ENCODE measurements around the gene FAM107B. TPM values are rescaled to one million over a fixed set of nuclear protein-coding genes. Genes with fewer than 3 reads are reported as not detected.

Gene FAM107B
- total RNA-seq, 1 experiment from 2014 or later, result 61.6 TPM

- POLR2A ChIA-PET (ENCODE audit: low non-redundant PET), result no interaction called here
- intact Hi-C loops (cut with micrococcal nuclease; ENCODE audit: unreplicated experiment), result no loop called here
- CTCF ChIA-PET, result no interaction called here
- no peak for DNase-seq (ENCODE audit: low spot score)
- Histone ChIP-seq H3K9me3 (ENCODE audit: low read depth, low read length, poor library complexity, severe bottlenecking) (no peaks in the 10 kb centered on the region), H3K36me3 (ENCODE audit: insufficient read depth, low read length, poor library complexity, severe bottlenecking) (no peaks in the 10 kb centered on the region), H3K27ac (ENCODE audit: low read depth, low read length, poor library complexity, severe bottlenecking) (no peak overlapping the region), H3K27me3 (replicated peaks; ENCODE audit: insufficient read depth, low read depth, low read length, poor library complexity) (no peaks in the 10 kb centered on the region), H3K4me3 (ENCODE audit: low read depth, low read length, poor library complexity, severe bottlenecking) (no peak overlapping the region), H3K4me1 (ENCODE audit: insufficient read depth, low read length, poor library complexity, severe bottlenecking) (no peaks in the 10 kb centered on the region)
- BruUV-seq (replicated peaks), result no TSS peak
- TF ChIP-seq CTCF (conservative IDR thresholded peaks at IDR 0.05; ENCODE audit: low read depth, low read length), result no peak
- TF ChIP-seq EZH2 (IDR thresholded peaks at IDR 0.05; ENCODE audit: borderline replicate concordance, low read depth, low read length, poor library complexity, severe bottlenecking), result no peak
These were observed 49.8 kb downstream of the FAM107B start for GRCh38 chr10:14724931-14725330.

GRCh38 chr10:14723052-14723689 lies 51.5 kb downstream of the FAM107B start:
- TF ChIP-seq CTCF (conservative IDR thresholded peaks at IDR 0.05; ENCODE audit: low read depth, low read length) (no peak), EZH2 (IDR thresholded peaks at IDR 0.05; ENCODE audit: borderline replicate concordance, low read depth, low read length, poor library complexity, severe bottlenecking) (no peak)
- intact Hi-C loops (cut with micrococcal nuclease; ENCODE audit: unreplicated experiment), result no loop called here
- Histone ChIP-seq H3K36me3 (ENCODE audit: insufficient read depth, low read length, poor library complexity, severe bottlenecking) (no peaks in the 10 kb centered on the region), H3K4me1 (ENCODE audit: insufficient read depth, low read length, poor library complexity, severe bottlenecking) (no peaks in the 10 kb centered on the region), H3K9me3 (ENCODE audit: low read depth, low read length, poor library complexity, severe bottlenecking) (no peaks in the 10 kb centered on the region), H3K4me3 (ENCODE audit: low read depth, low read length, poor library complexity, severe bottlenecking) (no peak overlapping the region), H3K27ac (ENCODE audit: low read depth, low read length, poor library complexity, severe bottlenecking) (no peak overlapping the region), H3K27me3 (replicated peaks; ENCODE audit: insufficient read depth, low read depth, low read length, poor library complexity) (no peaks in the 10 kb centered on the region)
- ChIA-PET POLR2A (ENCODE audit: low non-redundant PET) (no interaction called here), CTCF (no interaction called here)
- no TSS peak for BruUV-seq (replicated peaks)
- no peak for DNase-seq (ENCODE audit: low spot score)

GRCh38 chr10:14717552-14717951 lies 57.1 kb downstream of the FAM107B start:
- BruUV-seq (replicated peaks), result no TSS peak
- Histone ChIP-seq H3K4me3 (ENCODE audit: low read depth, low read length, poor library complexity, severe bottlenecking) (no peak overlapping the region), H3K27me3 (replicated peaks; ENCODE audit: insufficient read depth, low read depth, low read length, poor library complexity) (no peaks in the 10 kb centered on the region), H3K9me3 (ENCODE audit: low read depth, low read length, poor library complexity, severe bottlenecking) (no peaks in the 10 kb centered on the region), H3K27ac (ENCODE audit: low read depth, low read length, poor library complexity, severe bottlenecking) (no peak overlapping the region), H3K36me3 (ENCODE audit: insufficient read depth, low read length, poor library complexity, severe bottlenecking) (no peaks in the 10 kb centered on the region), H3K4me1 (ENCODE audit: insufficient read depth, low read length, poor library complexity, severe bottlenecking) (no peaks in the 10 kb centered on the region)
- ChIA-PET POLR2A (ENCODE audit: low non-redundant PET) (no interaction called here), CTCF (no interaction called here)
- DNase-seq (ENCODE audit: low spot score), result no peak
- TF ChIP-seq EZH2 (IDR thresholded peaks at IDR 0.05; ENCODE audit: borderline replicate concordance, low read depth, low read length, poor library complexity, severe bottlenecking) (no peak), CTCF (conservative IDR thresholded peaks at IDR 0.05; ENCODE audit: low read depth, low read length) (no peak)
- intact Hi-C loops (cut with micrococcal nuclease; ENCODE audit: unreplicated experiment), result no loop called here
